Suprapubic skin (tissue), 4 donors: ENCODE measurements around the gene CIBAR2. TPM values are rescaled to one million over a fixed set of nuclear protein-coding genes. Genes with fewer than 3 reads are reported as not detected.

Experiments used
- DNase-seq, 2 donors: peaks; one replicate each; pipeline ENCODE4 v3.0.0-alpha.2; 2019; ENCODE audit warnings: low spot score in 2 of 2
- H3K27ac ChIP-seq: fragments of 200-600 bp; sonication (generic); one replicate; pipeline ENCODE4 v1.5.1; 2019
- H3K27me3 ChIP-seq: fragments of 200-600 bp; sonication (generic); one replicate; pipeline ENCODE4 v1.5.1; 2019
- H3K36me3 ChIP-seq: fragments of 200-600 bp; sonication (generic); one replicate; pipeline ENCODE4 v1.5.1; 2019
- H3K4me1 ChIP-seq: fragments of 200-600 bp; sonication (generic); one replicate; pipeline ENCODE4 v1.5.1; 2019
- H3K4me3 ChIP-seq: fragments of 200-600 bp; sonication (generic); one replicate; pipeline ENCODE4 v1.5.1; 2019; ENCODE audit warnings: mild to moderate bottlenecking
- H3K9me3 ChIP-seq: fragments of 200-600 bp; sonication (generic); one replicate; pipeline ENCODE4 v1.5.1; 2019
- CTCF ChIP-seq, 2 donors: fragments of 200-600 bp in 1 of 2; fragments of 450-650 bp in 1 of 2; sonication (generic) in 1 of 2; IDR thresholded peaks; one replicate each; pipeline ENCODE4 v1.5.1; 2016 to 2019; ENCODE audit warnings: antibody characterized with exemption in 2 of 2, mild to moderate bottlenecking in 1 of 2, moderate library complexity in 1 of 2
- EP300 ChIP-seq: sonication (generic); formaldehyde crosslinking; IDR thresholded peaks from one replicate; pipeline ENCODE4 v1.6.1; 2017; ENCODE audit warnings: antibody characterized with exemption
- POLR2A ChIP-seq, 2 donors: fragments of 450-650 bp; IDR thresholded peaks; one replicate each; pipeline ENCODE4 v1.6.1; 2017; ENCODE audit warnings: antibody characterized with exemption in 2 of 2, mild to moderate bottlenecking in 2 of 2, moderate library complexity in 2 of 2
- POLR2AphosphoS5 ChIP-seq, 3 donors: sonication (generic); formaldehyde crosslinking; IDR thresholded peaks; one replicate each; pipeline ENCODE4 v1.6.1; 2017; ENCODE audit warnings: antibody characterized with exemption in 3 of 3
- WGBS: methylation state at CpG from one replicate; pipeline ENCODE4 v1.1.5; 2018; 5-methylcytosine and 5-hydroxymethylcytosine counted together
- total RNA-seq, 4 donors: library from RNA; depleted of rRNA; stranded (reverse); fragments of >200 nt; gene quantifications; one replicate each; pipeline ENCODE4 v1.1.0, GENCODE V29; 2016

Gene CIBAR2
- total RNA-seq: not detected

- Histone ChIP-seq H3K27ac (no peak within 1 kb of the TSS), H3K27me3 (no peaks in the 10 kb centered on the region), H3K4me3 (no peak within 1 kb of the TSS), H3K36me3 (no peaks in the 10 kb centered on the region), H3K9me3 (no peaks in the 10 kb centered on the region), H3K4me1 (peaks cover 10% of the 10 kb centered on the region)
- WGBS: 71% methylated on average over 12 of the region's 15 CpGs
- TF ChIP-seq POLR2AphosphoS5 (IDR thresholded peaks at IDR 0.05): no peak
- no peak for TF ChIP-seq EP300
- no peak for TF ChIP-seq CTCF (IDR thresholded peaks at IDR 0.05)
- TF ChIP-seq POLR2A (IDR thresholded peaks at IDR 0.05): no peak
- DNase-seq: no peak
Observed at GRCh38 chr16:85112364-85112763, at the start of gene CIBAR2. Gene CIBAR2, minus strand, starts transcription at chr16:85112472. Its CDS starts 120 bp downstream, at chr16:85112352.

- 73% methylated on average over 13 of the region's 13 CpGs for WGBS
- H3K9me3 ChIP-seq: no peaks in the 10 kb centered on the region
- no peak overlapping the region for H3K27ac ChIP-seq
- H3K27me3 ChIP-seq: no peaks in the 10 kb centered on the region
- no peak for DNase-seq
- no peak overlapping the region for H3K4me3 ChIP-seq
- peaks cover 41% of the 10 kb centered on the region for H3K4me1 ChIP-seq
- TF ChIP-seq POLR2A (IDR thresholded peaks at IDR 0.05) (no peak), POLR2AphosphoS5 (IDR thresholded peaks at IDR 0.05) (no peak), CTCF (IDR thresholded peaks at IDR 0.05) (no peak), EP300 (no peak)
- H3K36me3 ChIP-seq: no peaks in the 10 kb centered on the region
Observed at GRCh38 chr16:85159179-85159980, 47.1 kb upstream of the CIBAR2 start.

- Histone ChIP-seq H3K9me3 (no peaks in the 10 kb centered on the region), H3K36me3 (no peaks in the 10 kb centered on the region), H3K27me3 (no peaks in the 10 kb centered on the region), H3K4me3 (no peak overlapping the region), H3K4me1 (peaks cover 39% of the 10 kb centered on the region), H3K27ac (no peak overlapping the region)
- no peak for DNase-seq
- WGBS: 64% methylated on average over 14 of the region's 14 CpGs
- no peak for TF ChIP-seq POLR2A (IDR thresholded peaks at IDR 0.05)
- TF ChIP-seq CTCF (IDR thresholded peaks at IDR 0.05): no peak
- no peak for TF ChIP-seq POLR2AphosphoS5 (IDR thresholded peaks at IDR 0.05)
- no peak for TF ChIP-seq EP300
Observed at GRCh38 chr16:85158743-85159178, 46.5 kb upstream of the CIBAR2 start.

- peaks cover 34% of the 10 kb centered on the region for H3K4me1 ChIP-seq
- H3K9me3 ChIP-seq: no peaks in the 10 kb centered on the region
- no peak overlapping the region for H3K27ac ChIP-seq
- DNase-seq: no peak
- H3K36me3 ChIP-seq: no peaks in the 10 kb centered on the region
- no peak for TF ChIP-seq CTCF (IDR thresholded peaks at IDR 0.05)
- no peak for TF ChIP-seq POLR2A (IDR thresholded peaks at IDR 0.05)
- no peak for TF ChIP-seq POLR2AphosphoS5 (IDR thresholded peaks at IDR 0.05)
- no peak for TF ChIP-seq EP300
- H3K27me3 ChIP-seq: no peaks in the 10 kb centered on the region
- 70% methylated on average over 11 of the region's 19 CpGs for WGBS
- H3K4me3 ChIP-seq: peak overlapping the region; percentile 15
Observed at GRCh38 chr16:85157813-85158742, 45.8 kb upstream of the CIBAR2 start.

GRCh38 chr16:85157372-85157771, 45.1 kb upstream of the CIBAR2 start:
- H3K36me3 ChIP-seq: no peaks in the 10 kb centered on the region
- no peak overlapping the region for H3K27ac ChIP-seq
- no peak overlapping the region for H3K4me3 ChIP-seq
- no peaks in the 10 kb centered on the region for H3K9me3 ChIP-seq
- H3K4me1 ChIP-seq: peaks cover 32% of the 10 kb centered on the region
- no peaks in the 10 kb centered on the region for H3K27me3 ChIP-seq
- WGBS: 77% methylated on average over 8 of the region's 8 CpGs
- TF ChIP-seq POLR2AphosphoS5 (IDR thresholded peaks at IDR 0.05) (no peak), EP300 (no peak), POLR2A (IDR thresholded peaks at IDR 0.05) (no peak), CTCF (IDR thresholded peaks at IDR 0.05) (no peak)
- DNase-seq: no peak
